Measurements from ENCODE around the gene SCARB2.
A peak's percentile ranks its signal among the peaks of the same experiment; 100 is the strongest.

Gene SCARB2

DNA sequence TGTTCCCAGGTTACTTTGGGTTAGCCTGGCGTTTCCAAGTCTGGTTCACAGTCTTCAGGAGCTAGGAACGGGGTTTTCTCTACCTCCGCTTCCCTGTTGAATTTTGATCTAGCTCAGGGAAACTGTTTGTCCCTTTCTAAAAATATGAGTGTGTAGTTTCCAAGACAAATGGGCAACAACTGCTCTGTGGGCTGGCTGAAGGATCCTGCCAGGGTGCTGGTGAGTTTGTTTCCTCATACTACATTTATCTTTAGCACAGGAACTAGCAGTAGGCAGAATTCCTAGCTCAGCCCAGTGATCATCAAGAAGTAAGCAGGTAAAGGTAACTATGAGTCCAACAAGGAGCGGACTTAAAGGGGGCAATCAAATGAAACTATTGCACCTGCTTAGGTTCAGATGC lies 24.6 kb upstream of the SCARB2 start:
- DNase-seq (ENCODE audit: insufficient read length, low spot score) (no peak), FAIRE-seq (no peak)
- no peak for TF ChIP-seq CTCF (IDR thresholded peaks at IDR 0.05; ENCODE audit: insufficient read depth, missing control alignments)

GRCh38 chr4:76235915-76236314 lies 22.3 kb upstream of the SCARB2 start:
- no peak for TF ChIP-seq CTCF (IDR thresholded peaks at IDR 0.05; ENCODE audit: insufficient read depth, missing control alignments)
- DNase-seq (ENCODE audit: insufficient read length, low spot score), result no peak
- FAIRE-seq, result no peak

GRCh38 chr4:76235407-76235806 lies 21.8 kb upstream of the SCARB2 start:
- no peak for TF ChIP-seq CTCF (IDR thresholded peaks at IDR 0.05; ENCODE audit: insufficient read depth, missing control alignments)
- peak; percentile 90 for FAIRE-seq
- DNase-seq (ENCODE audit: insufficient read length, low spot score), result peak; percentile 31

DNA sequence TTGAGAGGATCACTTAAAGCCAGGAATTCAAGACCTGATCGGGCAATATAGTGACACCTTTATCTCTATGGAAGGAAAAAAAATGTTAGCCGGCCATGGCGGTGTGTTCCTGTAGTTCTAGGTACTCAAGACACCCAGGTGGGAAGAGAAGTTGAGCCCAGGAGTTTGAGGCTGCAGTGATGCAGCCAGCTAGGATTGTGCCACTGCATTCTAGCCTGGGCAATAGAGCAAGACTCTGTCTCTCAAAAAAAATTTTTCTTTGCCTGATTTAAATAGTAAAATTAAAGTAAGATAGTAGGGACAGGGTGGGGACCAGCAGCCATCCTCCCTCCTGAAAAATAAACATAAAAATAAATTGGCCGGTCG lies 21.0 kb upstream of the SCARB2 start:
- no peak for FAIRE-seq
- DNase-seq (ENCODE audit: insufficient read length, low spot score), result no peak
- no peak for TF ChIP-seq CTCF (IDR thresholded peaks at IDR 0.05; ENCODE audit: insufficient read depth, missing control alignments)

DNA sequence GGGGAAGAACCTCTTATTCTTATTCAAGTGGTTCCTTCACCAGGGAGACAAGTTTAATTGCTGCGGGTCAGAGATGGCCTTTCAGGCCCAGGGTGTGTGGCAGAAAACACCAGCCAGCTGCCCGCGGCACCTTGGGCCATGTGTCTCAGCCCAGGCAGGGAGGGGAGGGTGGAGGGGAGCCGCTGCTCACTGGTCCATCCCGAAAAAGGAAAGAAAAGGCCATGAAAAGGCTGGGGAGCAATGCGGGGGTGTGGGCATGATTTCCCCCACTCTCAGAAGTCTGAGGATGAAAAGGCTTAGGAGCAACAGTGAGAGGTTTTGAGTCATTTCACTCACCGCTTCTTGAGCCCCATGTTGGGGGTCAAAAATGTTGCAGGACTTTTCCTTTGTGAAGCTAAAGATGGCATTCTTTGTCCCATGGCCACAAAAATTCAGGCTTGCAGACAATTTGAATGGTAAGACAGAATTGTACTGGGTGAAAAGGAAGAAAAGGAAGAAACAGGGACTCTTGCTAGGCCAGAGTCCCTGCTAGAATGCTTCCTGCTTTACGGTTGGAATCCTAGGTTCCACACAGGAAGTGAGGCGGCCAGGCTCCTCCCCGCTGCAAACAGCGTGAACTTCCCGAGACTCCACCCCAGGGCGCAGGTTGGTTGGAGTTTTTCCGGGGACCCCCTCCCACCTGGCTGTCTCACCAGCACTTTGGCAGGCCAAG lies 20.5 kb upstream of the SCARB2 start:
- no peak for FAIRE-seq
- no peak for DNase-seq (ENCODE audit: insufficient read length, low spot score)
- TF ChIP-seq CTCF (IDR thresholded peaks at IDR 0.05; ENCODE audit: insufficient read depth, missing control alignments), result no peak

DNA sequence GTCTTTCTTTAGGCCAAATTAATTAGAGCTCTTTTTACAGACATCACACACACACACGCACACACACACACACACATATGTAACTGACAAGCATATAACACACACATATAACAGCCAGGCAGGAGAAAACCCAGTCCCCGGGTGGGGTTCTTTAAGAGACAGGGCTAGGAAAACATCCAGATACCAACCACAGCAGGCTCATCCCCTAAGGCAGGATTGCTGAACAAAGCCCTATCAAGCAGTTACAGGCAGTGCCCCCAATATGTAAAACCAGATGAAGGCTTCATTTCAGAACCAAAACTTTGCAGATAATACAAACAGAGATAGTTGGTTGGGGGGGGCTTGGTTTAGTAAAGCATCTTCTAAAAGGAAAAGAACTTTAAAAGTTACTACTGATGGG lies 19.9 kb upstream of the SCARB2 start:
- DNase-seq (ENCODE audit: insufficient read length, low spot score) (no peak), FAIRE-seq (no peak)
- no peak for TF ChIP-seq CTCF (IDR thresholded peaks at IDR 0.05; ENCODE audit: insufficient read depth, missing control alignments)

GRCh38 chr4:76233083-76233482 lies 19.5 kb upstream of the SCARB2 start:
- no peak for TF ChIP-seq CTCF (IDR thresholded peaks at IDR 0.05; ENCODE audit: insufficient read depth, missing control alignments)
- DNase-seq (ENCODE audit: insufficient read length, low spot score), result no peak
- FAIRE-seq, result no peak

Measured in D721Med (cell line).